ENCODE measurements around the gene FAM221B. TPM values are rescaled to one million over a fixed set of nuclear protein-coding genes. Genes with fewer than 3 reads are reported as not detected.

FAM221B gene
- total and polyA plus RNA-seq, 9 of the 15 experiments (the other 6 are each of a cell fraction or from before 2014, with no cell fraction given), result 0.01 TPM; not detected in 8

DNA sequence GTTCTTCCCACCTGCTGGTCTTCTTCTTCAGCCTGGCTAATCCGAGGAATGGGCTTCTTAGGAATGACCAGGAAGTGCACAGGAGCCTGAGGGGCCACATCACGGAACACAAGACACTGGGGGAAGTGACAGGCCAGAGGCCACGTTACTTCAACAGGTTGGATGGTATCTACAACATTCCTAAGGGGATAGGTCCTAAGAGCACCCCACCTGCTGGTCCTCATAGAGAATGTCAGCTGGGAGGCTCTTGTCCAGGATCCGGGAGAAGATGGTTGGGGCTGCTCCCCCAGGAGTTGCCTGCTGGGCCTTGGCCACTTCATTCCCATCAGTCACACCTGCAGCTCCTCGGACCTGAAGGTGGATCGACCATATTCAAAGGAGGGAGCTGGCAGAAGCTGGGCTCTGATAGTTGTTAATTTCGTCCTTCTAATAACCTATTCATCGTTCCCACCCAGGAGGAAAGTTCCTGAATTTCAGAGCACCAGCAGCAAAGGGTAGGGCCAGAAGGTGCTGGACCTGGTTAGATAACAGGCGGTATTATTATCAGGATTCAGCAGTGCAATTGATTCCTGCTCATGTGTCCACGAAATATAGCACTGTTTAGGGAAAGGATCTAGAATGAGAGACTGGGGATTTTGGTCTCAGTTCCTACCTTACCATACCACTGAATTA lies 15.0 kb downstream of the FAM221B start:
- peak overlapping the region; percentile 43 to 92; a peak in 3 of 4 replicates for H3K9ac ChIP-seq (ENCODE audit: insufficient read depth in 1 of 2, low read depth in 2 of 2, low read length in 2 of 2)
- ChIA-PET CTCF (ENCODE audit: low intra/inter-chr PET ratio) (interaction anchor here (0.6 to 0.7 kb wide), 2 partner anchors 24 to 27 kb away, joined by 4 to 7 read pairs; no protein-coding TSS in a partner anchor), POLR2A (interaction anchor here (0.7 to 1.7 kb wide), 4 partner anchors 12 to 81 kb away, joined by 3 to 7 read pairs (median 4); partner anchors contain the start of genes CREB3 and TLN1)
- peaks cover 9% of the 10 kb centered on the region; the same call in 1 of the 3 replicates for H3K36me3 ChIP-seq (ENCODE audit: control insufficient read depth, insufficient read depth, low read length)
- H3K9me3 ChIP-seq (replicated peaks; ENCODE audit: control insufficient read depth, insufficient read depth, low read depth, low read length), result no peaks in the 10 kb centered on the region; the same call in 1 of the 2 replicates
- DNase-seq (ENCODE audit: extremely low read depth in 1 of 4, low spot score in 3 of 4), result peak; percentile 43 to 61 (median 44)
- H3K27ac ChIP-seq (ENCODE audit: extremely low read depth, low read depth, low read length), result peak overlapping the region; percentile 94
- BruUV-seq (replicated peaks), result TSS peak; percentile 77
- no peak for ATAC-seq
- no peaks in the 10 kb centered on the region for H3K27me3 ChIP-seq (ENCODE audit: control insufficient read depth in 2 of 2, insufficient read depth in 2 of 2, low read length in 2 of 2)
- H4K20me1 ChIP-seq (replicated peaks; ENCODE audit: control insufficient read depth, insufficient read depth, low read length), result no peaks in the 10 kb centered on the region
- 15% methylated on average over 9 of the region's 10 CpGs for WGBS (ENCODE audit: insufficient coverage, low coverage, missing lambda C conversion rate)
- H3K4me3 ChIP-seq, result peak overlapping the region; percentile 66; the same call in 1 of the 2 replicates
- peaks cover 17 to 31% of the 10 kb centered on the region in 2 experiments for H3K4me1 ChIP-seq (replicated peaks in 1 of 2; ENCODE audit: control insufficient read depth in 2 of 2, insufficient read depth in 2 of 2, low read length in 2 of 2)
- H3K9me1 ChIP-seq (ENCODE audit: control insufficient read depth, insufficient read depth, low read length), result peaks cover 4% of the 10 kb centered on the region
- H2AFZ ChIP-seq (ENCODE audit: low read depth, low read length), result peak overlapping the region; percentile 77
- in situ Hi-C loops (cut with MboI) (no loop called here), intact Hi-C loops (cut with micrococcal nuclease) (loop anchor here (1.0 to 10.0 kb wide), 3 partner anchors 23 to 149 kb away; partner anchors contain the start of genes ARHGEF39, CREB3 and TLN1)
- FAIRE-seq, result peak; percentile 91
- H3K4me2 ChIP-seq (ENCODE audit: insufficient read depth, low read length), result peak overlapping the region; percentile 82
- H3K79me2 ChIP-seq (ENCODE audit: control insufficient read depth, insufficient read depth, low read length), result peaks cover 12% of the 10 kb centered on the region; the same call in 2 of the 3 replicates
- TF ChIP-seq SMARCA4 (IDR thresholded peaks at IDR 0.05), result 0 out of 2 replicates have a peak, but pooled peaks have one; percentile 5
- no peak for TF ChIP-seq ZNF212 (CRISPR knock-in tag; IDR thresholded peaks at IDR 0.05)
- TF ChIP-seq ZNF41 (CRISPR knock-in tag; conservative IDR thresholded peaks at IDR 0.05), result no peak
- TF ChIP-seq RAD21 (CRISPR knock-in tag; conservative IDR thresholded peaks at IDR 0.05 in 1 of 2, IDR thresholded peaks at IDR 0.05 in 1 of 2), result peak in 1 of 2 experiments; percentile 38; a peak in 2 of 4 replicates
- TF ChIP-seq CBFA2T3 (IDR thresholded peaks at IDR 0.05), result peak; percentile 75
- peak; percentile 69 for TF ChIP-seq ARID1B (IDR thresholded peaks at IDR 0.05)
- no peak for TF ChIP-seq ZFP30 (CRISPR knock-in tag; IDR thresholded peaks at IDR 0.05; ENCODE audit: borderline replicate concordance)
- TF ChIP-seq TCF3 (CRISPR knock-in tag; IDR thresholded peaks at IDR 0.05), result peak; percentile 77
- TF ChIP-seq ZNF75A (CRISPR knock-in tag; IDR thresholded peaks at IDR 0.05), result no peak
- TF ChIP-seq SMARCE1 (IDR thresholded peaks at IDR 0.05), result no peak
- TF ChIP-seq SRSF7 (optimal IDR thresholded peaks at IDR 0.05; ENCODE audit: low read depth, low read length), result no peak
- no peak for TF ChIP-seq POLR2B (IDR thresholded peaks at IDR 0.05; ENCODE audit: low read depth, partially characterized antibody)
- TF ChIP-seq ELF1 (tag; IDR thresholded peaks at IDR 0.05), result no peak
- no peak for TF ChIP-seq FOSL1 (tag; conservative IDR thresholded peaks at IDR 0.05)
- TF ChIP-seq, protein P1, sequence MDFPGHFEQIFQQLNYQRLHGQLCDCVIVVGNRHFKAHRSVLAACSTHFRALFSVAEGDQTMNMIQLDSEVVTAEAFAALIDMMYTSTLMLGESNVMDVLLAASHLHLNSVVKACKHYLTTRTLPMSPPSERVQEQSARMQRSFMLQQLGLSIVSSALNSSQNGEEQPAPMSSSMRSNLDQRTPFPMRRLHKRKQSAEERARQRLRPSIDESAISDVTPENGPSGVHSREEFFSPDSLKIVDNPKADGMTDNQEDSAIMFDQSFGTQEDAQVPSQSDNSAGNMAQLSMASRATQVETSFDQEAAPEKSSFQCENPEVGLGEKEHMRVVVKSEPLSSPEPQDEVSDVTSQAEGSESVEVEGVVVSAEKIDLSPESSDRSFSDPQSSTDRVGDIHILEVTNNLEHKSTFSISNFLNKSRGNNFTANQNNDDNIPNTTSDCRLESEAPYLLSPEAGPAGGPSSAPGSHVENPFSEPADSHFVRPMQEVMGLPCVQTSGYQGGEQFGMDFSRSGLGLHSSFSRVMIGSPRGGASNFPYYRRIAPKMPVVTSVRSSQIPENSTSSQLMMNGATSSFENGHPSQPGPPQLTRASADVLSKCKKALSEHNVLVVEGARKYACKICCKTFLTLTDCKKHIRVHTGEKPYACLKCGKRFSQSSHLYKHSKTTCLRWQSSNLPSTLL (IDR thresholded peaks at IDR 0.05), result no peak
- peak; percentile 76 for TF ChIP-seq TAL1 (IDR thresholded peaks at IDR 0.05)
- TF ChIP-seq ZNF140 (CRISPR knock-in tag; IDR thresholded peaks at IDR 0.05), result no peak
- peak; percentile 38 for TF ChIP-seq POLR2AphosphoS5 (IDR thresholded peaks at IDR 0.05; ENCODE audit: control insufficient read depth, insufficient read depth, low read depth, low read length)
- TF ChIP-seq FOXM1 (IDR thresholded peaks at IDR 0.05; ENCODE audit: low read depth), result no peak
- TF ChIP-seq FOXM1 (CRISPR knock-in tag; IDR thresholded peaks at IDR 0.05; ENCODE audit: low read depth), result 0 out of 2 replicates have a peak, but pooled peaks have one; percentile 3
- no peak for TF ChIP-seq RCOR1 (IDR thresholded peaks at IDR 0.05; ENCODE audit: borderline replicate concordance in 1 of 2, low read depth in 2 of 2, low read length in 2 of 2)
- peak; percentile 56 for TF ChIP-seq CBFA2T2 (conservative IDR thresholded peaks at IDR 0.05)

Data from K562 (cell line).